Lung (tissue), 12 donors: Measurements from ENCODE around the gene PLA2G6. TPM values are rescaled to one million over a fixed set of nuclear protein-coding genes. Genes with fewer than 3 reads are reported as not detected.

ENCODE experiments used
- ATAC-seq: fragments of 200-7000 bp; cut with Tn5 transposase; one replicate; pipeline ENCODE4 v1.9.1; 2020; ENCODE audit warnings: moderate number of reproducible peaks; ENCODE audit not compliant: insufficient read depth, low FRiP score
- DNase-seq, 3 donors: peaks; one replicate each; pipeline ENCODE4 v3.0.0-alpha.2; 2013 to 2017
- H3K27ac ChIP-seq, 2 donors: one replicate each; pipeline ENCODE4 v1.5.1; 2013; ENCODE audit warnings: mild to moderate bottlenecking in 2 of 2, moderate library complexity in 2 of 2, control low read depth in 1 of 2, inconsistent platforms in 1 of 2, low read depth in 1 of 2, low read length in 1 of 2
- H3K27me3 ChIP-seq, 3 donors: one replicate each; pipeline ENCODE4 v1.5.1; 2013; ENCODE audit warnings: low read length in 2 of 3; ENCODE audit not compliant: control insufficient read depth in 3 of 3, insufficient read depth in 3 of 3
- H3K36me3 ChIP-seq, 4 donors: one replicate each; pipeline ENCODE4 v1.5.1; 2013; ENCODE audit warnings: low read length in 4 of 4, mild to moderate bottlenecking in 1 of 4, moderate library complexity in 1 of 4; ENCODE audit not compliant: control insufficient read depth in 4 of 4, insufficient read depth in 4 of 4
- H3K4me1 ChIP-seq, 5 donors: one replicate each; pipeline ENCODE4 v1.5.1; 2013; ENCODE audit warnings: low read length in 5 of 5, mild to moderate bottlenecking in 2 of 5, moderate library complexity in 1 of 5; ENCODE audit not compliant: control insufficient read depth in 5 of 5, insufficient read depth in 5 of 5
- H3K4me3 ChIP-seq: one replicate; pipeline ENCODE4 v1.5.1; 2013; ENCODE audit warnings: mild to moderate bottlenecking, control low read depth, moderate library complexity
- H3K9ac ChIP-seq, 2 donors: one replicate each; pipeline ENCODE4 v1.5.1; 2013; ENCODE audit warnings: low read length in 2 of 2, control low read depth in 1 of 2; ENCODE audit not compliant: insufficient read depth in 1 of 2
- H3K9me3 ChIP-seq, 4 donors: one replicate each; pipeline ENCODE4 v1.5.1; 2013; ENCODE audit warnings: low read length in 3 of 4, mild to moderate bottlenecking in 1 of 4, moderate library complexity in 1 of 4; ENCODE audit not compliant: control insufficient read depth in 4 of 4, insufficient read depth in 3 of 4
- CTCF ChIP-seq: IDR thresholded peaks from 2 replicates; pipeline ENCODE4 v1.5.1; 2012; ENCODE audit warnings: mild to moderate bottlenecking; ENCODE audit errors: control extremely low read depth, extremely low read depth
- WGBS, 2 donors: extraction: QIAGEN DNeasy Blood & Tissue Kit; methylation state at CpG; one replicate each; pipeline ENCODE4 v1.1.7; 2013; 5-methylcytosine and 5-hydroxymethylcytosine counted together
- polyA plus RNA-seq, 2 donors: library from polyadenylated mRNA; stranded (reverse); fragments of 200-250 nt; gene quantifications; one replicate each; pipeline ENCODE4 v1.2.1, GENCODE V29; 2013
- total RNA-seq, 2 donors: library from RNA; depleted of rRNA in 1 of 2; stranded (reverse); fragments of >200 nt in 1 of 2; gene quantifications; one replicate each; pipeline ENCODE4 v1.2.1, GENCODE V29; 2014 to 2021
- donor health status: control.
- donor health status: control.
- donor health status: Bipolar disorder and iron deficiency.
- donor health status: healthy.
- donor health status: DM: yes; HTN: yes; CAD: no.

PLA2G6 gene
- total and polyA plus RNA-seq, 4 donors, result 11.9 to 73.5 (median 37.3) TPM

GRCh38 chr22:38201711-38202436 lies 20.2 kb upstream of the PLA2G6 start, which contains the start of gene MAFF:
Gene MAFF, plus strand, starts transcription at chr22:38201994. Its CDS starts 11,860 bp downstream, at chr22:38213854.
- Histone ChIP-seq H3K36me3 (peaks cover 0 to 6% (median 0%) of the 10 kb centered on the region in 4 donors), H3K4me1 (peaks cover 3 to 37% (median 20%) of the 10 kb centered on the region in 5 donors), H3K9ac (peak within 1 kb of the TSS; percentile 51 to 95), H3K27me3 (no peaks in the 10 kb centered on the region), H3K9me3 (no peaks in the 10 kb centered on the region), H3K4me3 (peak within 1 kb of the TSS; percentile 78), H3K27ac (peak within 1 kb of the TSS; percentile 94 to 100)
- 0% methylated on average over 71 to 85 of the region's 85 CpGs for WGBS, 2 donors
- no peak for TF ChIP-seq CTCF
- peak; percentile 96 to 98 (median 97) for DNase-seq
- peak; percentile 87 for ATAC-seq

GRCh38 chr22:38201371-38201710 lies 19.7 kb upstream of the PLA2G6 start:
- TF ChIP-seq CTCF, result no peak
- WGBS, 2 donors, result 30 to 34% methylated on average over 8 of the region's 8 CpGs
- H3K4me1 ChIP-seq, result peaks cover 3 to 37% (median 20%) of the 10 kb centered on the region in 5 donors
- no peaks in the 10 kb centered on the region for H3K27me3 ChIP-seq
- no peak for ATAC-seq
- H3K27ac ChIP-seq, result peak overlapping the region; percentile 29 to 54
- DNase-seq, result no peak
- H3K9ac ChIP-seq, result peak overlapping the region in 1 of 2 donors; percentile 46
- peaks cover 0 to 6% (median 0%) of the 10 kb centered on the region in 4 donors for H3K36me3 ChIP-seq
- no peaks in the 10 kb centered on the region for H3K9me3 ChIP-seq
- no peak overlapping the region for H3K4me3 ChIP-seq

GRCh38 chr22:38199826-38200559 lies 18.4 kb upstream of the PLA2G6 start:
- H3K4me1 ChIP-seq, result peaks cover 3 to 26% (median 13%) of the 10 kb centered on the region in 5 donors
- no peaks in the 10 kb centered on the region for H3K27me3 ChIP-seq
- WGBS, 2 donors, result 84 to 91% methylated on average over 10 of the region's 10 CpGs
- no peaks in the 10 kb centered on the region for H3K9me3 ChIP-seq
- no peak for TF ChIP-seq CTCF
- H3K36me3 ChIP-seq, result peaks cover 0 to 2% (median 0%) of the 10 kb centered on the region in 4 donors
- ATAC-seq (no peak), DNase-seq (no peak)
- no peak overlapping the region for H3K9ac ChIP-seq
- H3K27ac ChIP-seq, result no peak overlapping the region
- H3K4me3 ChIP-seq, result no peak overlapping the region
